Islet of Langerhans (tissue), 1 donor: ENCODE data around the gene HLA-DQA1.
"Not testable (repeated sequence)": the region's sequence is repeated elsewhere in the genome, so short reads cannot be mapped to it uniquely, and the experiment has no call there.

Experiments used
- FAIRE-seq: peaks from one replicate; lab custom pipeline; 2011; peaks lifted over from hg19 to GRCh38; lab: Jason Lieb, UNC

The HLA-DQA1 gene

GRCh38 chr6:32622545-32623401 lies 14.4 kb upstream of the HLA-DQA1 start:
- no peak for FAIRE-seq

- FAIRE-seq, result no peak
Measured at GRCh38 chr6:32623693-32624092, 13.5 kb upstream of the HLA-DQA1 start.

GRCh38 chr6:32624565-32624964 lies 12.6 kb upstream of the HLA-DQA1 start:
- no peak for FAIRE-seq

GRCh38 chr6:32625137-32625536 lies 12.1 kb upstream of the HLA-DQA1 start:
- FAIRE-seq, result no peak

- no peak for FAIRE-seq
Measured at GRCh38 chr6:32627249-32627648, 10.0 kb upstream of the HLA-DQA1 start.

GRCh38 chr6:32627831-32628230 lies 9.4 kb upstream of the HLA-DQA1 start:
- FAIRE-seq, result no peak

GRCh38 chr6:32629793-32630192 lies 7.4 kb upstream of the HLA-DQA1 start:
- not testable (repeated sequence) for FAIRE-seq

- no peak for FAIRE-seq
Measured at GRCh38 chr6:32635526-32636123, 1.6 kb upstream of the HLA-DQA1 start.

GRCh38 chr6:32637883-32638282 lies 677 bp downstream of the HLA-DQA1 start:
- FAIRE-seq, result no peak

GRCh38 chr6:32638532-32639219 lies 1.5 kb downstream of the HLA-DQA1 start:
- no peak for FAIRE-seq

- FAIRE-seq, result no peak
Measured at GRCh38 chr6:32639440-32640394, 2.5 kb downstream of the HLA-DQA1 start.

- FAIRE-seq, result no peak
Measured at GRCh38 chr6:32641122-32641521, 3.9 kb downstream of the HLA-DQA1 start.

GRCh38 chr6:32641785-32642719 lies 4.8 kb downstream of the HLA-DQA1 start:
- FAIRE-seq, result not testable (repeated sequence)

- no peak for FAIRE-seq
Measured at GRCh38 chr6:32642720-32643106, 5.5 kb downstream of the HLA-DQA1 start.

GRCh38 chr6:32643904-32644303 lies 6.7 kb downstream of the HLA-DQA1 start:
- FAIRE-seq, result no peak

GRCh38 chr6:32645047-32645703 lies 8.0 kb downstream of the HLA-DQA1 start:
- FAIRE-seq, result no peak

GRCh38 chr6:32655203-32655710 lies 18.1 kb downstream of the HLA-DQA1 start:
- no peak for FAIRE-seq

GRCh38 chr6:32657329-32657728 lies 20.1 kb downstream of the HLA-DQA1 start:
- FAIRE-seq, result not testable (repeated sequence)

- FAIRE-seq, result not testable (repeated sequence)
Measured at GRCh38 chr6:32657819-32658218, 20.6 kb downstream of the HLA-DQA1 start.

GRCh38 chr6:32658268-32658897 lies 21.2 kb downstream of the HLA-DQA1 start:
- FAIRE-seq, result no peak
